Measurements from ENCODE around the gene SSH2.

Gene SSH2

DNA sequence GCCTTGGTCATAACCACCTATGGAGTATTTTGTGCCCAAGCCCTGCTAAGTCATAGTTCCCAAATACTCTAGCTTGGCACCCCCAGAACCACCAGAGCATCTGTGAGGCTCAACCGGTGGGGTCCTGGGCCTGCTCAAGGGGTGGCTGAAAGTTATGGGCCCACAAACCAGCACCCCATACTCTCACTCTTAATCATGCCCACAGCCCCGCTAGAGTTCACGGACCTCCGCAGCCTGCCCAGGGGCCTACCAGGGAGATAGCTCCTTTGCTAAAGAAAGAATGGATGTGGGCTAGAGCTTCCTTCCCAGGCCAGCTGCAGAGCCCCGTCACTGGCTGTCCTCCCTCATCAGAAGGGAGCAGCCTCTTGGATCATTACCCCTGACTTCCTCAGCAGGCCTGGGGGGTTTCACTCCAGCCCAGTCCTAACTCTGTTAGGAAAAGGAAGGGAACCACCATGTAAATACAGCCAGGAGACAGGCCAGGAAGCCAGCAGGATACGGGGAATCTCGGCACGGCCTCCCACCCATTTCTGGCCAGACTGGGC is 341.9 kb downstream of the SSH2 start:
- DNase-seq (ENCODE audit: low read depth), result no peak

DNA sequence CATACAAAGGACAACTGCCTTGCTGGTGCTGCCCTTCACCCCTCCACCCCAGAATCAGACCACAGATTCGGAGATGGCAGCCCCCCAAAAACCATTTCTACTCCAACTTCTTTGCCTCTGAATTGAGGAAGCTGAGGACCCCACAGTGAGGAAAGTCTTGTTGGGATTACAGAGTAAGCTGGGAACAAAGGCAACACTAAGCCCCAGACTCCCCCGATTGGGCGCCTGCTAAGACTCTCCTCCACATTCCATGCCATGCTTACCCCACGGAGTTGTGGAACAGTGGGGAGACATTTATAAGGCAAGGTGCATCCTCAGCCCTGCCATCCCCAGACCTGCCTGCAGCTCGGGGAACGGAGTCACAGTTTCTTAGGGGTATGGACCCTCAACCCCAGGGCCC is 342.4 kb downstream of the SSH2 start:
- no peak for DNase-seq (ENCODE audit: low read depth)

DNA sequence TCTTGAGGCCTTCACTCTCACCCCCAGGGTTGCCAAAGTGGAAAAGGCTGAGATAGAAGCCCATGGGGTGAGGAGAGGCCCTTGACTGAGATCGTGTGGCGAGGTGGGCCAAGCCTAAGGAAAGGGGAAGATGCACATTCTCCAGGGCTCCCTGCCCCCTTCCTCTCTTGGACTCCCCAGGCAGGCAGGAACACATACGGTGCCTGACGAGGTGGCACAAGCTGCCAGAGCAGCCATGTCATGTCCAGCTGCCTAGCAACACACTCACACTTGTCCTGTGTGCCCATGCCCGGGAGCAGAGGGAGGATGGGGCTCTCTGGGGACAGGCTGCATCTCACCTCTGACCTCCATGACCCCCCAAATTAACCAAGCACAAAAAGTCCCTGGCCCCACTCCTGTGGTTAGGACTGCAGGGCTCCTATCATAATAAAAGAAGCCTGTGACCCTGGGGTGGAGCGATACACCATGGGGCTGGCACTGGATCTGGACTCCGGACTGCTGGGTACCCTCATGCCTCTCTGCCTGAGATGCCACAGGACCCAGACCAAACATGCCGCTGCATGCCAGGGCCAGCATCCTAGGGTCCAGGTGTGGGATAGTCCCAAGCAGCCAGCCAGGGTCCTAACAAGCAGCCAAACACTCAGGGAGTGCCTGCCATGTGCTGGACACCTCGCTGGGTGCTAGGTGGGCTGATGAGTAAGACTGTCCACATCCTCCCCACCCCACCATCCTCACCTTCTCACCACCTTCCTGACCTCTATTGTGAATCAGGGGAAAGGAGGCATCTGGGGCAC is 343.2 kb downstream of the SSH2 start:
- no peak for DNase-seq (ENCODE audit: low read depth)

DNA sequence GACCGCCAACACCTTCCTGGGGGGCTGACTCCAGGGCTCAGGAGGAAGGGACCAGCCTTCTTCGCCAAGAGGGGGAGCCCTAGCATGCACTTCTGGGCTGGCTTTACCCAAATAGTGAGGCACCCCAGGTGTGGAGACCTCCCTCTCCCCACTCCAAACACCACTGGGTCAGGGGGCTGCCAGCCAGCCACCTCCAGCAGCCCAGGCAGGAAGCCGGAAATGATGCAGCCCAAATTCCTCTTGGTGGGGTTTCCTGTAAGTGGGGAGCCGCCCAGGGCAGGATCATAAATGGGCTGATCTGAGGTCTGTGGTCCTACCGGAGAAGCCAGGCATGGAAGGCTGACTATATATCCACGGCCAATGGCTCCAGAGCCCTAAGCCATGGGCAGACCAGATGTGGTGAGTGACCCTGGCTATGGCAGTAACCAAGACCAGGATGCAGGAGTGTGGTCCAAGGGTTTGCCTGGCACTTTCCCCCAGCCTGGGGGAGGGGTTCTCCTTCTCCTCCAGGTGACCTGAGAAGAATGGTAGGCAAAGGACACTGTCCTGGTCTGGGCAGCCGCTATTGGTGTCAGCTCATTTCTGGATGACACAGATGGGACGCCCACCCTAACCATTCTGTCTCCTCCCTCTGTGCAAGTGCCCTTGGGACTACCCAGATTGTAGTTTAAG is 344.8 kb downstream of the SSH2 start:
- no peak for DNase-seq (ENCODE audit: low read depth)

DNA sequence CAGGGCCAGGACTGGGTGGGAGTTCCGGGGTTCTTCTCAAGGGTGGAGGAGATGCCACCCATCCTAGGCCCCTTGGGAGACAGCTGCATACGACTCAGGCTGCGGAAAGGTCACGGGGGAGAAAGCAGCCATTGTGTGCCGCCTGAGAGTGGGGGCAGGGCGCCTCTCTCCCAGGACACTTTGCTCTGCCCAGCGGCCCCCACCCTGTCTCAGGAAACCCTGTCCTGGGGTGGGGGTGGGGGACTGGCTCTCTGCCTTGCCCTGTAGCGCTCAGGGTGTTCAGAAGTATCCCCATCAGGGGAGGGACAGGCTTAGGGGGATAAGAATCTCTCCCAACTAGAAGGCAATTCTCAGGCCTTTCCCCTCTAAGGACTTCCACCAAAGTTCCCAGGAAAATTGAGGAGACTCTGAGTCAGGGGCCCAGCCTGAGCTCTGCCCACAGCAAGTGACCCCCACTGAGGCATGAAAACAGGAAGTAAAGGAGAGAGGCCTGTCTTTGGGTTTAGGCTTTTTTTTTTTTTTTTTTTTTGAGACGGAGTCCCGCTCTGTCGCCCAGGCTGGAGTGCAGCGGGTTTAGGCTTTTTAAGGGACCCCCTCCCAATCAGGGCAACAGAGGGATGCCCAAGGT is 345.5 kb downstream of the SSH2 start:
- DNase-seq (ENCODE audit: low read depth), result no peak

DNA sequence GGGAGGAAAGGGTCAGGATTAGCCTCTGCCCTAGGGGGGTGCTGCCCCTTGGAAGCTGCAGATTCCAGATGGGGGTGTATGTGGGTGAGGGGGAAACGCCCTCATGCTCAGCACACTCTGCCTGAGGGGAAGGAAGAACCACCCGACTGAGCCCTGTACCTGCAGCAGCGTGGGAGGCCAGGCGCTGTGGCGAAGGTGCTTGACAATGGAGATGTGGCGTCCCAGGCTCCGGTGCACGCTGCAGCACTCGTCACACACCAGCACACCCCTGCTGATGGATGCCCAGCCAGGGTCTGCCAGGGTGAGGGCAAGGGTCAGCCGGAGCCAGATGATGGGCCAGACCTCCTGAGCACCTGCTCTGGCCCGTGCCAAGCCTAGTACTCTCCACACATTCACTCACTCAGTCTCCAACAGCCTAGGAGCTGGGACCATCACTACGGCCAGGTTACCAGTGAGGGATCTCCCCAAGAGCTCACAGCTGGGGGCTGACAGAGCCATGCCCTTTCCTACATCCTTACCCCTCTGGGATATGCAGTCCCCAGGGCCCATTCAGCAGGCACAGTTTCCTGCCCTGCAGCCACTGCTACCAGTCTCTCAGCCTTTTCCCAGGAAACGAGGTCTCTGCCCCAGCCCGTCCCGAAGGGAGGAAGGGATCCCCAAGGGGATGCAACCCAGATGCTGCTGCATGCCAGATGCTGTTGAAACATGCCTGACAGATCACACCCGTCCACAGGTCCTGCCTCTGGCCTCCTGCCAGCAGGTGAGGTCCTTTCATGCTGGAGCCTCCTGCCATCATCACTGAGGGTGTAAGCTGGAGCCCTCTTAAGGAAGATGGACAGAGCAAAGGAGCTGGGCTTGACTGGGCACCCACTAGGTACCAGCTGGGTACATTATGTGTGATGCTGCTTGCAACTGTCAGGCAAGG is 346.4 kb downstream of the SSH2 start:
- no peak for DNase-seq (ENCODE audit: low read depth)

DNA sequence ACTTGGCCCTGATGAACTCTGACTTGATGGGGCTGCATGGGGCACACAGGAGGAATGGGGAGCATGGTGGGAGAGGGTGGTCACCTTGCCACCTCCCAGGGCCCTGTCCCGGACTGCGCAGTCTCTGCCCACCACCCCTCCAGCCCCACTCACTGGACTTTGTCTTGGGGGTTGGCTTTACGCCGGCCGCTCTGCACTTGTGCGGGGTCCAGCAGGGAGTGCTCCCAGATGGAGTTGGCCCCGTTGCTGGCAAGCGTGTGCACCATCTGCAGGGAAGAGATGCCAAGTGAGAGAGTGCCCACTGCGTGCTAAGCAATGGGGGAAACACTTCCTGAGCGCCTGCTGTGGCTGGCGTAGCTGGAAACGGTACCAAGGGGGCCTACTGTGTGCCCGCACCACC is 347.3 kb downstream of the SSH2 start:
- DNase-seq (ENCODE audit: low read depth), result no peak

DNA sequence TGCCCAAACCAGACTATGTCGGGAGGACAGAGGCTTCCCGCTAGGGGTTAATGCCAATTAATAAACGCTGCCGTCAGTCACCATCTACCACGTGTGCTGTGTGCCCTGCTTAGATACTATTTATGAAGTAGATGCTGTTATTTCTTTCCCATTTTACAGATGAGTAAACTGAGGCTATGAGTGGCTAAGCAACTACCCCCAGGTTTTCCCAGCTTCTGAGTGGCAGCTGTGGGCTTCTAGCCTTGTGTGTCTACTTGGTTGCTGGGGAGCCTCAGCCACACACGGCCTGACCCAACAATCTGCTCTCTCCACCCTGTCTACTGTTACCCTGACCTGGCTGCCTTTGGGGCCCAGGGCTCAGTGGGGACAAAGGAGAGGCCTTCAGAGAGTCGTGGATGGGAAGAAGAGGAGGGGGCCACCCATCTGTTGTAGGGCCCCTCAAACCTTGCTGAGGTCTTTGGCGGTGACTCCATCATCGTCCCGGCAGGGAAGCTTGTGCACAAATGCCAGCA is 347.7 kb downstream of the SSH2 start:
- DNase-seq (ENCODE audit: low read depth), result no peak

DNA sequence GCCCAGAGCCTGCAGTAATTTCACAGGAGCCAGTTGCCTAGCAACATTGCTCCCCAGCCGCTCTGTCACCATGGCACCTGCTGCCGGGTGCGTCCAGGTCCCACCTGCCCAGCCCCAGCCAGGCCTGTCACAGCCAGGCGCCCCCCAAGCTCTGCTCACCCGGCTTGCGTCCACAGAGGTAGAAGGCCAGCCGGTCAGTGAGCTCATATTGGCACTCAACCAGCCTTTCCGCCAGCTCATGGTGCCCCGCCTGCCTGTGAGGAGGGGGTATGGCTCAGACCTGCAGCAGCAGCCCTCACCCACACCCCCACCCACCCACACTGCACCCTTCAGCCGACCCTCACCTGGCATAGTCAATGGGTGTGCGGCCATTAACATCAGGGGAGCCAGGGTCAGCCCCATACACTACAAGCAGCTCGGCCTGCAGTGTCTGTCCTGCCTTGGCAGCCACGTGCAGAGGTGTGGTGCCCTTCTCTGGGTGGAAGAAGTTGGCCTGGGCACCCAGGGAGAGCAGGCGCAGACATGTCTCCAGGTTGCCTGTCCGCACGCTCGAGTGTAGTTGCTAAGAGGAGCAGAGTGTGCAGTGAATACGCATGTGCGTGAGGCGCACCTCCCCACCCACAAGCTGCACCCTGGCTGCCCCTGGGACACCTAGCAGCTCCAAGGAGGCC is 348.3 kb downstream of the SSH2 start:
- DNase-seq (ENCODE audit: low read depth), result no peak

DNA sequence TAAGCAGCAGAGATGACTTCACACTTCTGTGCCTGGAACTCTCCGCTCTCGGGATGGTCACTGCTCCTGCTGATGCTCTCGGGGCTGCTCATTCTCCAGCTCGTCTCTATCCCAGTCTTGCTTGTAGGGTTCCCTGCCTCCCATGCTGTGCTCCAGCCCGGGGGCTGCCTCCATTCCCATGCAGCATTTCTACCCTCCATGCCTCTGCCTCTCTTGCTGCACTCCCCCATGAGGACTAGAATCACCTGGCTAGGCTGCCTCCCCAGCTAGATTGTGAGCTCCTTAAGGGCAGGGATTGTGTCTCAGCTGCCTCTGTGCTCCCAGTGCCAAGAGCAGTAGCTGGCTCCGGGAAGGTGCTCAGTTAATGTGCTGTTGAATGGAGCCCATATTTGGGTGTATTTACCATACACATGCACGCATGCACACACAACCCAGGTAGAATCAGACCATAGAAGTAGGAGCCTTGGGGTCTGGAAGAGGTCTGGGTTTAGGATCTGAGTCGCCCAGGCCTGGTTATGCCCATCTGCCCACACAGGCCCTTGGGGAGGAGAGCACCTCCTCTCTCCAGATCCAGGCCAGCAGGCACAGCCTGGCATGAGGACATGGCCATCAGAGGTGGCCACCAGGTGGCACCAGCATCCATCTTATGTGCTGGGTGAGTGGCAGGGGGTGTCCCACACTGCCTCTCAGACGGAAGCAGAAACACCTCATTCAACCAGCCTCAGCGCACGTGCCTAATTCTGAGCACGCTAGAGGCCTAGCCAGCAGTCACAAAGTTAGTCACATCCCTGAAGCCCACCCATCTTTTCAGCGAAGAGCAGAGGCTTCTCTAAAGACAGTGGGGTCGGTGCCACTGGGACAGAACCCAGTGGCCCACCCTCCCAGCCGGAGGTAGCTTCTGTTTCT is 349.9 kb downstream of the SSH2 start:
- no peak for DNase-seq (ENCODE audit: low read depth)

DNA sequence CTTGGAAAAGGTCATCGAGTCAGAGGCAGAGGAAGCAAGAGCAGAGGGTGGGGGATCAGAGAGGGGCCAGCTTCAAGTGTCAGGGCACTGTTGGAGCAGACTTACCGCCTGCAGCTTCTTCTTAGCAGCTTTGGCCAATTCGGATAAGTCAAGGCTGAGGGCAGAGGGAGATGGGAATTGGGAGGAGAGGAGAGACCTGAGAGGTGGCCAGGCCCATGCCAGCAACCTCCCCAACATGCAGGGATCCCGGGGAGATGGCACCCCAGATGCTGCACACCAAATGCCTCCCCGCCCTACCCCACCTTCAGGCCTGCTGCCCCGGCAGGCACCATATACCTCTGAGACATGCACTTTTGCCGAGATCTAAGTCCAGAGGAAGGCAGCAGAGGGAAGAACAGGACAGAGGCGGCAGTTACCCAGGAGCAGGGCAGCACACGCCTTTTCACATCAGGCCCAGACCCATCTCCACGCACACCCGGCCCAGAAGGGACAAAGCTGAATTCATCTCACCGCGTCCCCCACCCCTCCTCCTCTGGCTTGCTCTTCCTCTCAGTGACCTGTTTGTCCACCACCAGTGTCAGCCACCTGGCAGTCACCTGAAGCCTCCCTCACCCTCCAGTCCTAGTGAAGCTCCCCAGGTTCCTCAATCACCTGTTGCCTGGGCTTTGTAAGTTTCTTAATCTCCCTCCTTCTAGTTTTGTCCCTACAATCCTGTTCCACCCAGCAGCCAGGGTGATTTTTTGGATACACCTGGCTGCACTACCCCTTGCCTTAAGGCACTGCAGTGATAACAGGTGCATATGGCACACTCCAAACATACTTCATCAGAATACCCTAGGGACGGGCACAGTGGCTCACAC is 351.2 kb downstream of the SSH2 start:
- DNase-seq (ENCODE audit: low read depth), result no peak

DNA sequence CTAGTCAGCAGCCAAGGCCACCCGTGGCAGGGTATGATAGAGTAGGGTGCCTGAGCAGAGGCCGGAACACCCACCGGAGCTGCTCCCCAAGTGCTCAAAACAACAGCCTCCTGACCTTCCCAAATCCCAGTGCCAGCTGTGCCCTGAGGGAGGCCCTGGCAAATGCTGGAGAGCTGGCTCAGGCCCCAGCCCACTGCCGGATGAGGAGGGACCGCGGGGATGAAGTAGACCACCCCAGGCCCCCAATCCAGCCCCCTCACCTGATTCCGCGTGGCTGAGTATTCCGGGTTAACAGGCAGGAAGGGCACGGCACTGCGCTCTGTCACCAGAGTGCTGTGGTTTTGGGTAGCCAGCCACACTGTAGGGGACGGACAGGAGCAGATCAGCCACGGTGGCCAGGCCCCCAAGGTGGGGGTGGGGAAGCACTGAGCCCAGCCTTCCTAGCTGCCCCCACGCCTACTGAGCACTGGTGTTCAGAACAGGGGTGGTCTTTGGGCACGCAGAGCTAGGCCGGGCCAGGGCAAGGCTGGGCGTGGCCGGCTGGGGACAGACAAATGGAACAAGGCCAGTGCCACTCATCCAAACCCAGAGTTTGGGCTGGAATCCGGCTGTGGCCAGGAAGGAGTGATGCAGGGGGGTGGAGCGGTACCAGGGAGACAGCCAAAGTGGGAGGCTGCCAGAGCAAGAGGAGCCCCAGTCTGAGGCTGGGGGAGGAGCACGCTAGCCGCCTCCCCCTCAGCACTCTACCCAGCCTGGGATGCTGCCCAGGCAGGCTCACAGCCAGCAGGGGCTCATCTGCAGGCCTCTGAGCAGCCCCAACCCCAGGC is 352.4 kb downstream of the SSH2 start:
- no peak for DNase-seq (ENCODE audit: low read depth)

DNA sequence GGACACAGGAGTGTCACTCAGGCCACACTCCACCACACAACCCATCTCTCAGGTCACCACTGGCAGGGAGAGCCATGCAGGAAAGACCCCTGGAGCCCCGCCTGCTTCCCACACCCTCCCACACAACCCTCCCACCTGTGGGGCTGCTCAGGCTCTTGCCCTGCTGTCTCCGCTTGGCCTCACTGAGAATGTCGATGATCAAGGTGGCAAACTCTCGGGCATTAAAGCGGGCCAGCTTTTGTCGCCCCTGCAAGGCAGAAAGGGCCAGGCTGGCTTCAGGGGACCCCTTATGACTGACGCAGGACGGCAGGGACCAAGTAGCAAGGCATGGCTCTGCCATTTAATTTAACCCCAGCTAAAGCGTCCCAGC is 353.0 kb downstream of the SSH2 start:
- DNase-seq (ENCODE audit: low read depth), result no peak

DNA sequence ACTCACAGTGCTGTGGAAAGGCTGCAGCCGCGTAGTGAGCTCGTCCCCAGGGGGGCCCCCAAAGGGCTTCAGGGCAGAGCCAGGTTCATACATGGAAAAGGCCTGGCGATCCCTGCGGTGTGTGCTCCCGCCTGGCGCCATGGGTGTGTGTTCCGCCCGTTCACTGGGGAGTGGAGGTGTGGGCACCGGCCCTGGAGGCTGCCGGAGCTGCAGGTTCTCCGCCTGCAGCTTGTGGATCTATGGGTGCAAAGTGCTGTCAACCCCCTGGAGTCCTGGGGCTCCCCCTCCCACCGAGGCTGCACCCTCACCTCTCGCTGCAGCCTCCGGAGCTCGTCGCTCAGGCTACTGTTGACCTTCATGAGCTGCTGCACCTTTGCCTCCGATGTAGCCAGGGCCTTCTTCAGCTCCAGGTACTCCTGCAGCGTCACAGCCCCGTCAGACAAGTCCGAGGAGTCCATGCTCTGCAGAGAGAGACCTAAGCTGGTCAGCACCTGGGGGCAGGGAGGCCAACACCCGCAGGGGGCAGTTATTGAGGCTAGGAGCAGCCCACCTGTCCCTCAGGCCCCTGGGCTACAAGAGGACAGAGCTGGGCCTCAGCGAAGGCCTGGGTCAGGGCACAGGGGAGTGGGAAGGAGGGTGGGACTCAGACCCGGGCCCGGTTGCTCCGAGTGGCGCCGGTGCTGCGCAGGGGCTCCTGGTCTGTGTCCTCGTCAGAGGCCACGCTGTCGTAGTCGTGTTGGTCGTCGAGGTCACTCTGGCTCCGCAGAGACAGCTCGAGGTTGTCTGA is 353.6 kb downstream of the SSH2 start:
- no peak for DNase-seq (ENCODE audit: low read depth)

Measured in GM04503 (cell line).